ENCODE results near the gene ZNF418. TPM values are rescaled to one million over a fixed set of nuclear protein-coding genes. Genes with fewer than 3 reads are reported as not detected.

ZNF418 gene
- total RNA-seq = 1.3 and 1.6 TPM in 2 replicates

GRCh38 chr19:57934820-57935665, at the start of gene ZNF418:
TSS of gene ZNF418 (minus strand) at chr19:57935402. CDS start at chr19:57933822, 1,580 bp downstream.

GRCh38 chr19:57974434-57974833, 39.2 kb upstream of the ZNF418 start, which contains the start of gene C19orf18:
TSS of gene C19orf18 (minus strand) at chr19:57974534. CDS start at chr19:57974432, 102 bp downstream.

GRCh38 chr19:57947419-57948134, 12.4 kb upstream of the ZNF418 start, which contains the start of gene ZNF256:
TSS of gene ZNF256 (minus strand) at chr19:57947706. CDS start at chr19:57947474, 232 bp downstream.

GRCh38 chr19:57916168-57916995, 18.8 kb downstream of the ZNF418 start, which contains the start of gene ZNF417:
TSS of gene ZNF417 (minus strand) at chr19:57916592. CDS start at chr19:57916411, 181 bp downstream.

GRCh38 chr19:57888560-57889231, 46.5 kb downstream of the ZNF418 start, which contains the start of gene ZNF814:
TSS of gene ZNF814 (minus strand) at chr19:57889037. CDS start at chr19:57888802, 235 bp downstream.

Other genes starting within 250 kb of the ZNF418 start
- 2.0 and 2.6 TPM in 2 replicates for gene ZNF154, start 226.2 kb downstream of the ZNF418 start, total RNA-seq
- gene ZNF671, start 207.8 kb downstream of the ZNF418 start, total RNA-seq = 7.8 and 7.9 TPM in 2 replicates
- 5.8 TPM in 2 replicates for gene ZNF776, start 188.6 kb downstream of the ZNF418 start, total RNA-seq
- 11.4 and 11.5 TPM in 2 replicates for gene ZNF586, start 165.7 kb downstream of the ZNF418 start, total RNA-seq
- 1.6 and 3.6 TPM in 2 replicates for gene ZNF552, start 120.5 kb downstream of the ZNF418 start, total RNA-seq
- gene ZNF587B, start 105.1 kb downstream of the ZNF418 start, total RNA-seq = 11.5 and 15.5 TPM in 2 replicates
- 8.9 and 16.8 TPM in 2 replicates for gene ZNF587, start 85.5 kb downstream of the ZNF418 start, total RNA-seq
- gene ZNF814, start 46.4 kb downstream of the ZNF418 start, total RNA-seq = 4.0 and 14.3 TPM in 2 replicates
- 6.0 and 6.1 TPM in 2 replicates for gene ZNF417, start 18.8 kb downstream of the ZNF418 start, total RNA-seq
- 1.5 and 6.3 TPM in 2 replicates for gene ZNF256, start 12.3 kb upstream of the ZNF418 start, total RNA-seq
- not detected in 2 replicates for gene C19orf18, start 39.1 kb upstream of the ZNF418 start, total RNA-seq
- 4.9 and 25.6 TPM in 2 replicates for gene ZNF606, start 67.4 kb upstream of the ZNF418 start, total RNA-seq
- 0.54 TPM in 1 of 2 replicates, not detected in the other for gene ZSCAN1, start 98.6 kb upstream of the ZNF418 start, total RNA-seq
- gene ZNF135, start 123.9 kb upstream of the ZNF418 start, total RNA-seq = 2.7 and 2.9 TPM in 2 replicates
- gene ZSCAN18, start 162.8 kb upstream of the ZNF418 start, total RNA-seq = 27.4 and 33.0 TPM in 2 replicates
- 8.6 and 12.1 TPM in 2 replicates for gene ZNF329, start 215.4 kb upstream of the ZNF418 start, total RNA-seq
- gene ZNF274, start 247.7 kb upstream of the ZNF418 start, total RNA-seq = 19.3 and 29.0 TPM in 2 replicates

All from cardiac atrium fibroblast (primary cell).